Measurements from ENCODE around the gene FKBP1B.

The FKBP1B gene

GRCh38 chr2:24049485-24050021 lies at the start of gene FKBP1B:
FKBP1B (plus strand) TSS chr2:24049741; CDS start chr2:24049850, 109 bp downstream.
- TF ChIP-seq CTCF (IDR thresholded peaks at IDR 0.05; ENCODE audit: low read depth, low read length, missing control alignments), result no peak
- Histone ChIP-seq H3K27ac (no peak within 1 kb of the TSS), H3K36me3 (replicated peaks) (no peaks in the 10 kb centered on the region), H3K27me3 (replicated peaks) (no peaks in the 10 kb centered on the region), H3K4me3 (ENCODE audit: low read depth, low read length) (peak within 1 kb of the TSS; percentile 68)
- in situ Hi-C loops (cut with HindIII; ENCODE audit: low pct_ligation_motif_present, low sequenced_read_pairs), result loop anchor here (25.0 kb wide), 1 partner anchor 212 kb away; no protein-coding TSS in a partner anchor
- DNase-seq, result peak; percentile 30

GRCh38 chr2:24007693-24008092 lies 41.8 kb upstream of the FKBP1B start:
- TF ChIP-seq CTCF (IDR thresholded peaks at IDR 0.05; ENCODE audit: low read depth, low read length, missing control alignments), result no peak
- Histone ChIP-seq H3K27ac (no peak overlapping the region), H3K36me3 (replicated peaks) (no peaks in the 10 kb centered on the region), H3K27me3 (replicated peaks) (no peaks in the 10 kb centered on the region), H3K4me3 (ENCODE audit: low read depth, low read length) (no peak overlapping the region)
- no peak for DNase-seq
- in situ Hi-C loops (cut with HindIII; ENCODE audit: low pct_ligation_motif_present, low sequenced_read_pairs), result no loop called here

- no peak for DNase-seq
- TF ChIP-seq CTCF (IDR thresholded peaks at IDR 0.05; ENCODE audit: low read depth, low read length, missing control alignments), result no peak
- H3K27me3 ChIP-seq (replicated peaks), result no peaks in the 10 kb centered on the region
- H3K4me3 ChIP-seq (ENCODE audit: low read depth, low read length), result no peak overlapping the region
- H3K27ac ChIP-seq, result no peak overlapping the region
- in situ Hi-C loops (cut with HindIII; ENCODE audit: low pct_ligation_motif_present, low sequenced_read_pairs), result no loop called here
- H3K36me3 ChIP-seq (replicated peaks), result no peaks in the 10 kb centered on the region
These were observed 40.7 kb upstream of the FKBP1B start for GRCh38 chr2:24008672-24009366.

- no peaks in the 10 kb centered on the region for H3K27me3 ChIP-seq (replicated peaks)
- H3K4me3 ChIP-seq (ENCODE audit: low read depth, low read length), result peak overlapping the region; percentile 50
- DNase-seq, result no peak
- H3K36me3 ChIP-seq (replicated peaks), result no peaks in the 10 kb centered on the region
- no peak for TF ChIP-seq CTCF (IDR thresholded peaks at IDR 0.05; ENCODE audit: low read depth, low read length, missing control alignments)
- H3K27ac ChIP-seq, result no peak overlapping the region
- in situ Hi-C loops (cut with HindIII; ENCODE audit: low pct_ligation_motif_present, low sequenced_read_pairs), result no loop called here
These were observed 40.2 kb upstream of the FKBP1B start for GRCh38 chr2:24009367-24009679.

GRCh38 chr2:24009680-24010476 lies 39.7 kb upstream of the FKBP1B start, which contains the start of gene MFSD2B:
MFSD2B (plus strand) TSS chr2:24010085; CDS start chr2:24010097, 12 bp downstream.
- in situ Hi-C loops (cut with HindIII; ENCODE audit: low pct_ligation_motif_present, low sequenced_read_pairs), result no loop called here
- no peak for TF ChIP-seq CTCF (IDR thresholded peaks at IDR 0.05; ENCODE audit: low read depth, low read length, missing control alignments)
- no peak for DNase-seq
- peak within 1 kb of the TSS; percentile 50 for H3K4me3 ChIP-seq (ENCODE audit: low read depth, low read length)
- no peaks in the 10 kb centered on the region for H3K27me3 ChIP-seq (replicated peaks)
- no peaks in the 10 kb centered on the region for H3K36me3 ChIP-seq (replicated peaks)
- no peak within 1 kb of the TSS for H3K27ac ChIP-seq
